GM19023 (cell line): ENCODE measurements around the gene SETD2.
A peak's percentile ranks its signal among the peaks of the same experiment; 100 is the strongest.
"Not testable (repeated sequence)": the region's sequence is repeated elsewhere in the genome, so short reads cannot be mapped to it uniquely, and the experiment has no call there.

Experiments
- ATAC-seq: cut with Tn5 transposase; IDR thresholded peaks from one replicate; pipeline ENCODE4 v1.9.1; 2021; ENCODE audit warnings: mild to moderate bottlenecking, moderate library complexity; ENCODE audit not compliant: unreplicated experiment

The SETD2 gene

GRCh38 chr3:47042231-47042791 lies 121.6 kb downstream of the SETD2 start:
- ATAC-seq = no peak

DNA sequence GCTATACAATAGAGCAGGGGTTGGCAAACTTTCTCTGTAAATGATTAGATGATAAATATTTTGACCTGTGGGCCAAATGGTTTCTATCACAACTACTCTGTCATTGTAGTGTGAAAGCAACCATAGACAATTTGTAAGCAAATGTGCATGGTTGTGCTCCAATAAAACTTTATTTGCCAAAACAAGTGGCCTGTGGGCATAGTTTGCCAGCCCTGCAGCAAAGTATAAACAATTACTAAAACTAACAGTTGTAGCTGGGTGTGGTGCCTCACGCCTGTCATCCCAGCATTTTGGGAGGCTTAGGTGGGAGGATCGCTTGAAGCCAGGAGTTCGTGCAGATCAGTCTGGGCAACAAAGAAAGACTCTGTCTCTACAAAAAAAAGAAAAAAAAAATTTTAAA lies 122.8 kb downstream of the SETD2 start:
- no peak for ATAC-seq

GRCh38 chr3:47037302-47037701 lies 126.6 kb downstream of the SETD2 start:
- not testable (repeated sequence) for ATAC-seq

- no peak for ATAC-seq
Measured at GRCh38 chr3:47036145-47036544, 127.8 kb downstream of the SETD2 start.

GRCh38 chr3:47035645-47036044 lies 128.3 kb downstream of the SETD2 start:
- ATAC-seq = no peak

DNA sequence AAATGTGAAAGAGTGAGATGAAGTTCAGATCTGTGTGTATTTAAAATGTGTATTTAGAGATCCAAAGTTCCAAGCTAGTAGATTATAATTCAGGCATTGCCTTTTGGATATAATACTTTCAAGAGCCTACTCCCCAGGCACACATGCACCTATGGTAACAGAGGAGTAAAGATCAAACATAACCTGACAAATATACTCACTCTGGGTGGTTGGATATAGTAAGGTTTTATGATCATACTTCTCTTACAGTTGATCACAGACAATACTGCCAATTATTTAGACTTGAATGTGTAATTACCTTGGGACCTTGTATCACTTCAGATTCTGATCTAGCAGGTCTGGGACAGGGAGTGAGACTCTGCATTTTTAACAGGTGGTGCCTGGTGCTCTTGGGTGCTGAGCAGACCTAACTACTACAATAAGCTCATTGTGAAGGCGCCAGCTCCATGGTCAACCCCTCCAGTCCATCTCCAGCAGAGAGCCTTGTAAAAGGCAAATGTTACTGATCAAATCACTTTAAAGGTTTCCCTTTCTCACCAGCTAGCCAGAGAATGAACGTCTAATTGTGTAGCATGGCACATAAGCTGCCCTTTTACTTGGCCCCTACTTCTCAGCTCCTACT lies 128.9 kb downstream of the SETD2 start:
- ATAC-seq = no peak

DNA sequence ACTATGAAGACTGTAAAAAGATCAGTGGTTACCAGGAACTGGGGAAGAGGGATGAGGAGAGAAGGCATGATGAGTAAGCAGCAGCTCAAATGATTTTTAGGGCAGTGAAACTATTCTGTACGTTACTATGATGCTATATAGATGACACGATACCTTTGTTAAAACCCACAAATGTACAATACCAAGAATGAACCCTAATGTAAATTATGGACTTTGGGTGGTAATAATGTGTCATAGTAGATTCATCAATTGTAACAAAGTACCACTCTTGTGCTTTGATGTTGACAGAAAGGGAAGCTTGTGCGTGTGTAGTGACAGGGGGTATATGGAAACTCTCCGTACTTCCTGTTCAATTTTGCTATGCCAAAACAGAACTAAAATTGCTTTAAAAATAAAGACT lies 132.9 kb downstream of the SETD2 start:
- not testable (repeated sequence) for ATAC-seq

GRCh38 chr3:47028667-47029066 lies 135.2 kb downstream of the SETD2 start:
- no peak for ATAC-seq

GRCh38 chr3:47028146-47028545 lies 135.8 kb downstream of the SETD2 start:
- ATAC-seq = no peak

DNA sequence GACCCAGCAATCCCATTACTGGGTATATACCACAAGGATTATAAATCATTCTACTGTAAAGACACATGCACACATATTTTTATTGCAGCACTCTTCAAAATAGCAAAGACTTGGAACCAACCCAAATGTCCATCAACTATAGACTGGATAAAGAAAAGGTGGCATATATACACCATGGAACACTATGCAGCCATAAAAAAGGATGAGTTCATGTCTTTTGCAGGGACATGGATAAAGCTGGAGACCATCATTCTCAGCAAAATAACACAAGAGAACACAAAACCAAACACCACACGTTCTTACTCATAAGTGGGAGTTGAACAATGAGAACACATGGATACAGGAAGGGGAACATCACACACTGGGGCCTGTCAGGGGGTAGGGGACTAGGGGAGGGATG lies 137.5 kb downstream of the SETD2 start:
- not testable (repeated sequence) for ATAC-seq

DNA sequence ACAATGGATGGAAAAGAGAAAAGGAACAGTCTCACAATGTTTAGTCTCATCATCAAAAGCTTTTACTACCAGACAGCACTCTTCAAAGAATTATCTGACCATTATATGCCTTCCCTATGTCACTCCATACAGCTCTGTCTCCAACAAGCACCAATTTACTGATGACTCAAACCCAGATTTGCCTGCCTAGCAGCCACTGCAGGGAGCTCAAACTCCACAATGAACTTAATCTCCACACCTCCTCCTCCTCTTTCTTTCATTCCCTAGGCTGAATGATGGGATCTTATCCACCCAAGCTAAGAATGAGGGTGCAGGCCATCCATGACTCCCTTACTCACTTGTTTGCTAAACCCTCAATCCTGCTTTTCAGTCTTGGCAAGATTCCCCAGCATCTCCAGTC lies 139.0 kb downstream of the SETD2 start:
- no peak for ATAC-seq

DNA sequence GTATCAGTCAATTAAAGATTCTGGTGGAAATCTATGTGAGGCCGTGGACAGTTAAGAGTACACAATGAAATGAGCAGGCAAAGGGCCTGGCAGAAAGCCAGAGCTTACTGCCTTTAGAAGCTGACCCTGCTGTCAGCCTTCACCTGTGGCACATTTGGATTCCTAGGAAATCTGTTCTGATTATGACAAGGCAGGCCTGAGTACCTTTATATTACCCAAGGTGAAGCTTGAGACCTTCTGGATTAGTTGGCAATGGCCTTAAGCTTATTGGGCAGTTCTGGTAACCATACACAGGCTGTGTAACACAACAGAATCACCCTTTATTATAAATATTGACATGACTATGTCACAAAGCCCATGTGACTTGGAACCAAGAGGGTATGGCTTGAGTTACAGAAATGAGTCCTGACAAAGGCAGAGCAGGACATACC lies 141.3 kb downstream of the SETD2 start:
- ATAC-seq = no peak

GRCh38 chr3:47020311-47020710 lies 143.6 kb downstream of the SETD2 start:
- ATAC-seq = no peak

GRCh38 chr3:47019201-47019600 lies 144.7 kb downstream of the SETD2 start:
- peak; percentile 60 for ATAC-seq

- ATAC-seq = no peak
Measured at GRCh38 chr3:47018269-47018611, 145.7 kb downstream of the SETD2 start.

DNA sequence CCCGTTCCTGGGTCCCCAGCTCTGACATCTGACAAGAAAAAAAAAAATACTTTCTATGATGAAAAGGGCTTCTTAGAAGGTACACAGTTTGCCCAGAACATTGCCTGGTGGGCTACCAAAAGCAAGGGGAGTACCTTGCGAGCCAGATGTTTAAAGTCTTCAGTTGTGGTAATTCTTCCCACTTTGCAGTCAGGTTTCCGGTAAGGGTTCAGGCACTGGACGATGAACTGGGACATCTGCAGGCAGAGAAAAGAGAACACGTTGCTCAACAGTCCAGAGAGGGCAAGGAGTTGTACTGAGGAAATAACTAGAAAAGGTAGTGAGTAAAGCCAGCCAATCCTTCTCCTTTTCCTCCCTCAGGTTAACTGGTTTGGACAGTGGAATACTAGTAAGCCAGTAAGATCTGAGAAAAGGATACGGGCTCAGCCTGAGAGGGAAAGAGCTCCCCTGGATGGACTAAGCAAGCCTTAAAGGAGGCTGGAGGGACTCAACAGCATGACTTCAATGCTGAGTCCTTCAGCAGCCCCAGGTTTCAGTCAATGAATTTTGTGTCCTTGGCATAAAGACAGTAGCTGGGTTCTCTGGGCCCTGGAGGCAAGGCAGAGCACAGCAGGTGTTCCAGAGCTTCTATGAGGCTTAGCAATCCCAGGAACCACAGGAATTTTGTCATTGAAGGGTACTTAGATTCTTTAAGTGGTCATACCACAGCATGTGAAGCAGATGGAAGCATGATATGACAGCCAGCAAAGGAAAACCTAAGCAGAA lies 146.2 kb downstream of the SETD2 start:
- no peak for ATAC-seq

DNA sequence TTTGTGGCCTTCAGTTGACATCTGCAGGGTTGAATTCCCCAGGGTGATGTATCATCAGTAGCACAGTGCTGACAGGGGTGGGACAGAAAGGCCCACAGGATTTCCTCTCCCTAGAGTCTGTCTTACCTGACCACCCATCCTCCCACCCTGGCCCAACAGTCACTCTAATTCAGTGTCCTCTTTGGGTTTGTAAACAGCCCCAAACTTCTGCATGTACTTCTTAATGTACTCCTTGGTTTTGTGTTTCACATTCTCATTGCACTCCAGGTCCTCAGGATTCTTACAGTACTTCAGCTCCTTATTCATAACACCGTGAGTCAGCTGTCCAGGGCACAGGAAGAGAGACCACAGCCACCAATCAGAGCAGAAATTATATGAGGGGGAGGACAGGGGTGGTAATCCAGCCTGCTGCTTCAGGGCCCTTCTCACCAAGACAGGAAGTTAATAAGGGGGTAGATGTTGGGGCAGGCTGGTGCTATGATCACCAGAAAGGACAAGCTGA lies 146.9 kb downstream of the SETD2 start:
- ATAC-seq = no peak

DNA sequence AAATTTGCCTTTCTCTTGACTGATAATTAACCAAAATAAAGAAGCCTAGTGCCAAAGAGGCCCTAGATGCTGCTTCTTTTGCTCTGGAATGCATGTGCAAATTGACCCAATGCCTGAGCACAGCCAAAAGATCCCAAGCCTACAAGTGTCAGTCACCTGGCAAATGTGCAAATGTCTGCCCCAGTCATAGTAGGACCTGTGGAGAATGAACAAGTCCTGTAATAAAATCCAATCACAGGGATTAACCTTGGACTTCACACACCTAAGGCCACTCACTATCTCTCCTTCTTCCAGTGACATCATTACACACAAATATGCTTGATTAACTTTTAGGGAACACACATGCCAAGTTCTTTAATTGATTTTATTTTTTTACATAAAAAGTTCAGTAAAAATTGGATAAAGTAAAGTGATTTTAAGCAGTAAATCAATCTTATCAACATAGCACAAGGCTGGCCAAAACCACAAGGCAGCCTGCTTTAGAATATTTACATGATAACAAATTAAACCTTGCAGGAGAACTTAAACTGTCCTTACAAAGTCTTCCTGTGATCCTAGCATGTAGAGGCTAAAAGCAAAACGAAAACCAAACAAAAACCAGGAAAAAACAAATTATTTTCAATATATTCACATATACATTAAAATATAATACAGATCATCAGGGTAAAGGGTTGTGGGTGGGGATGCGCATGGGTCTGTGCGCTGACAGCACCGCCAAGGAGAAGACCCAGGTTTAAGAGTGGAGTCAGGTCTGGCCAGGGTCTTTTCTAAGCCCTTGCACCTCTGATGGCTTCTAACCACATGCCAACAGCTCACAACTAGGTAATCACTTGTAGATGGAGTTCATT lies 147.6 kb downstream of the SETD2 start:
- ATAC-seq = no peak

DNA sequence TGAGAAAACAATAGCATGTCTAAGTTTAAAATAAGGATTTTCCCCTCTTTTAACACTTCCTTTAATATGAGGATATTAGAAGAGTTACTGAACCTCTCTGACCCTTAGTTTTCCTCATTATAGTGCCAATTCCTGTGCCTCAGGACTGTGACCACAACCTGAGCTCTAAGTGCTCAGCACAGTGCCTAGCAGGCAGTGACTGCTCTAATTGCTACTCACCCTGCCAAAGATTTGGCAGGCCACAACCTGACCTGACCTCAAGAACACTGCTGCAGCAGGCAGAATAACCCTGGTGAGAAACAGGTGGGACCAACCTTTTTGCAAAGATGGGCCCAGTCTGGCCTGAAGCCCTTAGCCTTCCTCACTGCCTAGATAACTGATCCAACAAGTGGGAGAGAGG lies 148.8 kb downstream of the SETD2 start:
- no peak for ATAC-seq

GRCh38 chr3:47014036-47014435 lies 149.9 kb downstream of the SETD2 start:
- no peak for ATAC-seq

- no peak for ATAC-seq
Measured at GRCh38 chr3:47013231-47013630, 150.7 kb downstream of the SETD2 start.
